Neural cell (in vitro differentiated cells): ENCODE measurements around the gene BACE1-AS. TPM values are rescaled to one million over a fixed set of nuclear protein-coding genes. Genes with fewer than 3 reads are reported as not detected.

Experiments
- H2AFZ ChIP-seq: fragments of 200-600, 300-800 bp; sonication (generic), shearing (Covaris generic); 2 replicates; pipeline ENCODE4 v1.6.0; 2014; ENCODE audit warnings: low read depth, mild to moderate bottlenecking, antibody characterized with exemption, low read length, moderate library complexity
- H3F3A ChIP-seq: fragments of 200-600 bp; shearing (Covaris generic); 2 replicates; pipeline ENCODE4 v1.6.1; 2016; ENCODE audit warnings: mild to moderate bottlenecking, moderate library complexity, mixed read lengths, antibody characterized with exemption, low read length; ENCODE audit not compliant: insufficient read depth, poor library complexity, severe bottlenecking
- H3K27ac ChIP-seq: fragments of 200-600, 300-800 bp; sonication (generic), shearing (Covaris generic); 2 replicates; pipeline ENCODE4 v1.5.1; 2014; ENCODE audit warnings: mild to moderate bottlenecking, low read length, moderate library complexity
- H3K27me3 ChIP-seq: fragments of 300-800, 200-600 bp; sonication (generic), shearing (Covaris generic); 2 replicates; pipeline ENCODE4 v1.6.0; 2014; ENCODE audit warnings: mild to moderate bottlenecking, low read depth, low read length, moderate library complexity; ENCODE audit not compliant: insufficient read depth
- H3K36me3 ChIP-seq: fragments of 300-800, 200-600 bp; sonication (generic), shearing (Covaris generic); 2 replicates; pipeline ENCODE4 v1.5.1; 2014; ENCODE audit warnings: mild to moderate bottlenecking, antibody characterized with exemption, low read length, moderate library complexity; ENCODE audit not compliant: insufficient read depth
- H3K4me2 ChIP-seq: fragments of 300-800, 200-600 bp; sonication (generic), shearing (Covaris generic); 2 replicates; pipeline ENCODE4 v1.6.0; 2014; ENCODE audit warnings: mild to moderate bottlenecking, low read length
- H3K4me3 ChIP-seq: fragments of 300-800, 200-600 bp; sonication (generic), shearing (Covaris generic); 2 replicates; pipeline ENCODE4 v1.5.1; 2014; ENCODE audit warnings: mild to moderate bottlenecking, low read length, moderate library complexity
- H3K79me2 ChIP-seq: fragments of 200-600 bp; shearing (Covaris generic); replicated peaks from 2 replicates; pipeline ENCODE4 v1.6.0; 2014; ENCODE audit warnings: mild to moderate bottlenecking, low read length, moderate library complexity; ENCODE audit not compliant: insufficient read depth
- H3K9ac ChIP-seq: fragments of 300-800, 200-600 bp; sonication (generic), shearing (Covaris generic); 2 replicates; pipeline ENCODE4 v1.6.1; 2016; ENCODE audit warnings: mild to moderate bottlenecking, low read length, mixed read lengths
- H3K9me2 ChIP-seq: fragments of 200-600 bp; shearing (Covaris generic); 2 replicates; pipeline ENCODE4 v1.6.1; 2016; ENCODE audit warnings: mild to moderate bottlenecking, low read length, mixed read lengths; ENCODE audit not compliant: insufficient read depth
- H3K9me3 ChIP-seq: fragments of 200-600, 300-800 bp; sonication (generic), shearing (Covaris generic); 2 replicates; pipeline ENCODE4 v1.6.1; 2016; ENCODE audit warnings: mild to moderate bottlenecking, mixed run types, low read length, moderate library complexity, mixed read lengths
- H4K20me1 ChIP-seq: fragments of 200-600 bp; shearing (Covaris generic); 2 replicates; pipeline ENCODE4 v1.6.1; 2016; ENCODE audit warnings: mild to moderate bottlenecking, mixed run types; ENCODE audit not compliant: insufficient read depth
- EP300 ChIP-seq: fragments of 450-650 bp; conservative IDR thresholded peaks from 2 replicates; pipeline ENCODE4 v1.6.1; 2014; ENCODE audit warnings: antibody characterized with exemption, mild to moderate bottlenecking, moderate library complexity; ENCODE audit not compliant: poor library complexity, severe bottlenecking
- EZH2 ChIP-seq: fragments of 200-600, 300-800 bp; shearing (Covaris generic), sonication (generic); IDR thresholded peaks from 2 replicates; pipeline ENCODE4 v1.6.1; 2014; ENCODE audit warnings: antibody characterized with exemption, low read length, borderline replicate concordance, mild to moderate bottlenecking; ENCODE audit not compliant: insufficient read depth, poor library complexity, severe bottlenecking
- MXI1 ChIP-seq: fragments of 450-650 bp; conservative IDR thresholded peaks from 2 replicates; pipeline ENCODE4 v1.6.1; 2014; ENCODE audit warnings: antibody characterized with exemption, mild to moderate bottlenecking; ENCODE audit not compliant: poor library complexity, severe bottlenecking
- POLR2AphosphoS5 ChIP-seq: IDR thresholded peaks from 2 replicates; pipeline ENCODE4 v1.6.1; 2012
- RAD21 ChIP-seq: fragments of 450-650 bp; conservative IDR thresholded peaks from 2 replicates; pipeline ENCODE4 v1.6.1; 2014; ENCODE audit warnings: antibody characterized with exemption, mild to moderate bottlenecking, moderate library complexity
- SMC3 ChIP-seq: fragments of 450-650 bp; conservative IDR thresholded peaks from 2 replicates; pipeline ENCODE4 v1.6.1; 2014; ENCODE audit warnings: antibody characterized with exemption, mild to moderate bottlenecking, moderate library complexity; ENCODE audit not compliant: poor library complexity
- TAF1 ChIP-seq: IDR thresholded peaks from 2 replicates; pipeline ENCODE4 v1.6.1; 2012; ENCODE audit warnings: low read depth
- polyA plus RNA-seq: library from polyadenylated mRNA; depleted of rRNA; stranded (reverse); fragments of >200 nt; gene quantifications from 2 replicates; pipeline ENCODE4 v1.2.3, GENCODE V29; 2014
- TF ChIP-seq, protein P1 (sequence below): fragments of 450-650 bp; IDR thresholded peaks from 2 replicates; pipeline ENCODE4 v1.5.1; 2014; ENCODE audit warnings: antibody characterized with exemption, mild to moderate bottlenecking, moderate library complexity; ENCODE audit not compliant: poor library complexity, severe bottlenecking
- TF ChIP-seq, protein P2 (sequence below): IDR thresholded peaks from 2 replicates; pipeline ENCODE4 v1.6.1; 2012; ENCODE audit warnings: borderline replicate concordance

Gene BACE1-AS
- polyA plus RNA-seq, 1 donor from 2014 or later, result 3.8 TPM

DNA sequence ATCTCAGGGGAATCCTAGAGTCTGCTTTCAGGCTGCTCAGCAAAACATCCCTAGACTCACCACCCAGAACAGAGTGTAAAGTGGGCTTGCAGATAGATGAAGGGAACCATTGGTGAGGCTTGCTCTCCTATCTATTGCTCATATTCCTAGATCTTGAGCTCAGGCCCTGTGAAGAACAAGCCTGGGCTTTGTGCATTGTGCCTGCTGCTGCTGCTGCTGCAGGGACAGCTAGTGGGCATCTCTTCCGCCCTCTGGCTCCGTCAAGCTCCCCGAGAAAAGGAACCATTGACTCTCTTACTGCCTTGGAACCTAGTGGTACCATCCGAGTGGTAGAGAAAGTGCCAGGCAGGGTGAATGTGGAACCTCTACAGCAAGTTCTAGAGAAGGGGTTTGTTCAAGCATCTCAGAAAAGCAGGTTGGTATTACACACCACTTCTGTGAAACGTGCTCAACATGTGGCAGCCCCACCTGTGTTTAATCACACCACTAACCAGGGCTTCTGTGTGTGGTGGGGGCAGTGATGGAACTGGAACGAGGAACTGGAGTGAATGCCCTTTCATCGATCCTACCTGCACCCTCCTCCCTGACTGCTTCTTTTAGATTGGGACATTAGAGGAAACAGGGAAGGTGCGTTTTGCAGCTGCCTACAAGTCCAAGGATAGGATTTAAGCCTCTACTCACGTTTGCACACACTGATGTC is 4.4 kb downstream of the BACE1-AS start:
- no peak for TF ChIP-seq EP300
- Histone ChIP-seq H4K20me1 (no peaks in the 10 kb centered on the region), H3K27me3 (no peaks in the 10 kb centered on the region), H3K4me2 (no peak overlapping the region), H3K27ac (no peak overlapping the region), H2AFZ (no peak overlapping the region), H3K9me3 (no peaks in the 10 kb centered on the region), H3K9ac (no peak overlapping the region), H3K36me3 (no peaks in the 10 kb centered on the region), H3K79me2 (no peaks in the 10 kb centered on the region), H3K4me3 (no peak overlapping the region), H3K9me2 (no peaks in the 10 kb centered on the region), H3F3A (no peaks in the 10 kb centered on the region)

DNA sequence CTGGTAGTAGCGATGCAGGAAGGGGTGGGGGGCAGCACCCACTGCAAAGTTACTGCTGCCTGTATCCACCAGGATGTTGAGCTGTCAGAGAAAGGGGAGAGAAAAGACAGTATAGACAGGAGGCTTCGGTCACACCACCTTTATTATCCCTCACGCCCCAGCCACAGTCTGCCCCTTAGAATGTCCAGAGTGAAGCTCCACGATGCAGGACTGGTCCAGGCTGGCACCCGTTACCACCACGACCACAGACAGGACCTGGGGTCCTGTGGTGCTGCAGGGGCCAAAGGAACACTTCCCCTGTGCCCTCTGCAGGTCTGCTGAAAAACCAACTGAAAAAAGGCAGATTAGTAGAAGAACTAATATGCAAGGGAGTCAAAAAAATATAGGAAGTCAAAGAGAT is 5.7 kb downstream of the BACE1-AS start:
- Histone ChIP-seq H3K79me2 (no peaks in the 10 kb centered on the region), H3K9me2 (no peaks in the 10 kb centered on the region), H3K27ac (no peak overlapping the region), H3K9ac (no peak overlapping the region), H2AFZ (no peak overlapping the region), H3K36me3 (no peaks in the 10 kb centered on the region), H4K20me1 (no peaks in the 10 kb centered on the region), H3K4me3 (no peak overlapping the region), H3K27me3 (no peaks in the 10 kb centered on the region), H3K9me3 (no peaks in the 10 kb centered on the region), H3K4me2 (no peak overlapping the region), H3F3A (no peaks in the 10 kb centered on the region)
- TF ChIP-seq RAD21, result no peak
- TF ChIP-seq, protein P1, sequence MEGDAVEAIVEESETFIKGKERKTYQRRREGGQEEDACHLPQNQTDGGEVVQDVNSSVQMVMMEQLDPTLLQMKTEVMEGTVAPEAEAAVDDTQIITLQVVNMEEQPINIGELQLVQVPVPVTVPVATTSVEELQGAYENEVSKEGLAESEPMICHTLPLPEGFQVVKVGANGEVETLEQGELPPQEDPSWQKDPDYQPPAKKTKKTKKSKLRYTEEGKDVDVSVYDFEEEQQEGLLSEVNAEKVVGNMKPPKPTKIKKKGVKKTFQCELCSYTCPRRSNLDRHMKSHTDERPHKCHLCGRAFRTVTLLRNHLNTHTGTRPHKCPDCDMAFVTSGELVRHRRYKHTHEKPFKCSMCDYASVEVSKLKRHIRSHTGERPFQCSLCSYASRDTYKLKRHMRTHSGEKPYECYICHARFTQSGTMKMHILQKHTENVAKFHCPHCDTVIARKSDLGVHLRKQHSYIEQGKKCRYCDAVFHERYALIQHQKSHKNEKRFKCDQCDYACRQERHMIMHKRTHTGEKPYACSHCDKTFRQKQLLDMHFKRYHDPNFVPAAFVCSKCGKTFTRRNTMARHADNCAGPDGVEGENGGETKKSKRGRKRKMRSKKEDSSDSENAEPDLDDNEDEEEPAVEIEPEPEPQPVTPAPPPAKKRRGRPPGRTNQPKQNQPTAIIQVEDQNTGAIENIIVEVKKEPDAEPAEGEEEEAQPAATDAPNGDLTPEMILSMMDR, result no peak
- TF ChIP-seq EZH2, result no peak
- TF ChIP-seq EP300, result no peak
- TF ChIP-seq SMC3, result no peak
- no peak for TF ChIP-seq POLR2AphosphoS5
- TF ChIP-seq TAF1, result no peak
- TF ChIP-seq MXI1, result no peak
- TF ChIP-seq, protein P2, sequence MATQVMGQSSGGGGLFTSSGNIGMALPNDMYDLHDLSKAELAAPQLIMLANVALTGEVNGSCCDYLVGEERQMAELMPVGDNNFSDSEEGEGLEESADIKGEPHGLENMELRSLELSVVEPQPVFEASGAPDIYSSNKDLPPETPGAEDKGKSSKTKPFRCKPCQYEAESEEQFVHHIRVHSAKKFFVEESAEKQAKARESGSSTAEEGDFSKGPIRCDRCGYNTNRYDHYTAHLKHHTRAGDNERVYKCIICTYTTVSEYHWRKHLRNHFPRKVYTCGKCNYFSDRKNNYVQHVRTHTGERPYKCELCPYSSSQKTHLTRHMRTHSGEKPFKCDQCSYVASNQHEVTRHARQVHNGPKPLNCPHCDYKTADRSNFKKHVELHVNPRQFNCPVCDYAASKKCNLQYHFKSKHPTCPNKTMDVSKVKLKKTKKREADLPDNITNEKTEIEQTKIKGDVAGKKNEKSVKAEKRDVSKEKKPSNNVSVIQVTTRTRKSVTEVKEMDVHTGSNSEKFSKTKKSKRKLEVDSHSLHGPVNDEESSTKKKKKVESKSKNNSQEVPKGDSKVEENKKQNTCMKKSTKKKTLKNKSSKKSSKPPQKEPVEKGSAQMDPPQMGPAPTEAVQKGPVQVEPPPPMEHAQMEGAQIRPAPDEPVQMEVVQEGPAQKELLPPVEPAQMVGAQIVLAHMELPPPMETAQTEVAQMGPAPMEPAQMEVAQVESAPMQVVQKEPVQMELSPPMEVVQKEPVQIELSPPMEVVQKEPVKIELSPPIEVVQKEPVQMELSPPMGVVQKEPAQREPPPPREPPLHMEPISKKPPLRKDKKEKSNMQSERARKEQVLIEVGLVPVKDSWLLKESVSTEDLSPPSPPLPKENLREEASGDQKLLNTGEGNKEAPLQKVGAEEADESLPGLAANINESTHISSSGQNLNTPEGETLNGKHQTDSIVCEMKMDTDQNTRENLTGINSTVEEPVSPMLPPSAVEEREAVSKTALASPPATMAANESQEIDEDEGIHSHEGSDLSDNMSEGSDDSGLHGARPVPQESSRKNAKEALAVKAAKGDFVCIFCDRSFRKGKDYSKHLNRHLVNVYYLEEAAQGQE, result no peak
